ENCODE measurements around the gene SKIC3.

DNA sequence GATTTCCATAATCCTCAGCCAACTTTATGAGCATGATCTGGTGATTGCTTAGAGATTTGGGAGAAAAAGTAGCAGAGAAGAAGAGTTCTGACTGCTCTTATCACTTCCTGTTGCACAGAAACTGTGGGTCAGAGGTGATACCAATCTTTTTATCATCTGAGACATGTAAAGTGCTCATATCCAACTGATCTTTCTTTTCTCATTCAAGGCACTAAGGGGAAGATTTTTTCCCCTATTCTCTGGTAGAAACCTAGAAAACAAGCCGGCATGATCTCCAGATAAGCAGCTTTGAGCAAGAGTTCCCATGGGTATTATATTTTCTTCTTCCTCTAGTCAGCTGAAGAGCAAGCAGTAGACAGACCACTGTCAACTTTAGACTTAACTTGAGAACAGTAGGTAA, 36.1 kb upstream of the SKIC3 start:
- TF ChIP-seq CTCF (IDR thresholded peaks at IDR 0.05) (no peak), POLR2A (IDR thresholded peaks at IDR 0.05) (no peak)

Data from testis (tissue), 2 donors.